Raji (cell line): Measurements from ENCODE around the gene PTP4A2.

ENCODE experiments used
- POLR2A ChIP-seq: IDR thresholded peaks from 2 replicates; pipeline ENCODE4 v1.6.1; 2011; ENCODE audit warnings: low read depth, low read length, control low read depth; ENCODE audit not compliant: insufficient read depth

Gene PTP4A2

GRCh38 chr1:31938184-31938975, at the start of gene PTP4A2:
Gene PTP4A2 (minus strand): TSS chr1:31938368. CDS start chr1:31919065, 19,303 bp downstream.
- TF ChIP-seq POLR2A, result peak; percentile 79

DNA sequence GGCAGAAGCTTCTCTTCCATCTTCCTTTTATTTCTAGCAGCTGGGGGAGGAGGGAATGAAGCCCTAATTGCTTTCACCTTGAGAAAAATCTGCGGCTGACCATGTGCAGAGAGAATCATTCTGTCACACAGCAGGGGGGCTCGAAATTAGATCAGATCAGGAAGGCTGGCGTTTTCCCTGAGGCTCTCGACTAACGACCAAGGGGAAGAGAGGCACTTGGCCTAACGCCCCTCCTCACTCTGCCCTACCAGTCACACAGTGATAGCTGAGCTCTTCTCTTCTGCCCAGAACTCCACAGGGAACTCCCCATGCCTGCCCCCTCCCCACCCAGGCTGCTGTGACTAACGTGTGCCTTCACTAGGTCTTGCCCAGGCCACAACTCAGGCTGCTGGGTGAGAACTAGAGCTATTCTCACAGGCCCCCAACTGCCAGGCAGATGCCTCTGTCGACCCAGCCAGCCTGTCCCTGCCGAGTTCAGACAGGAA, 49.0 kb upstream of the PTP4A2 start:
- TF ChIP-seq POLR2A, result no peak

GRCh38 chr1:31985430-31985829, 47.3 kb upstream of the PTP4A2 start:
- peak; percentile 27; the same call in 1 of the 2 replicates for TF ChIP-seq POLR2A

GRCh38 chr1:31984419-31985347, 46.5 kb upstream of the PTP4A2 start:
- TF ChIP-seq POLR2A, result peak; percentile 58; the same call in 1 of the 2 replicates

- no peak for TF ChIP-seq POLR2A
Measured at GRCh38 chr1:31981972-31982371, 43.8 kb upstream of the PTP4A2 start.

- no peak for TF ChIP-seq POLR2A
Measured at GRCh38 chr1:31981456-31981839, 43.3 kb upstream of the PTP4A2 start.

GRCh38 chr1:31980835-31981455, 42.8 kb upstream of the PTP4A2 start:
- TF ChIP-seq POLR2A, result no peak

DNA sequence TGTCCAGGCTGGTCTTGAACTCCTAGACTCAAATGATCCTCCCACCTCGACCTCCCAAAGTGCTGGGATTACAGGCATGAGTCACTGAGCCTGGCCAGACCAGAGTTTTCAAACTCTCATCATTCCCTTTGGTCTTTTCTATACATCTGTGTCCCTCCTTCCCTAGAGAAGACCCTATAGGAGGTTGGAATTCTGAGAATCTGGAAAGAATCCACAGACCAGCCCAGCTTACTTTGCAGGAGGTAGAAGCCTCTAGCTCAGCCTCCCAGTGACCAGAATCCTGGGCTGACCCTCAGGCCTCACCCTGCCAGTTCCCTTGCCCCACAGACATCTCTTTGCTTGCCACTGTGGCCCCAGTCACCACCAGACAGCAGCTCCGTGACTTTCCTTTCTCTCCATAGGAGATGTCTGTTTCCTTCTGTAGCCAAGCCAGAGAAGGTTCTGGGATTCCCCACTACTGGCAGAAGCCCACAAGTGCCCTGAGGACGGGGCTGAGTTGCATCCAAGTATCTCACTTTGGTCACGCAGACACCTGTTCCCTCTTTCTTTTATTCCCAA, 40.8 kb upstream of the PTP4A2 start:
- TF ChIP-seq POLR2A, result no peak

- TF ChIP-seq POLR2A, result no peak
Measured at GRCh38 chr1:31977385-31978131, 39.4 kb upstream of the PTP4A2 start.

- TF ChIP-seq POLR2A, result no peak
Measured at GRCh38 chr1:31976401-31976800, 38.2 kb upstream of the PTP4A2 start.

DNA sequence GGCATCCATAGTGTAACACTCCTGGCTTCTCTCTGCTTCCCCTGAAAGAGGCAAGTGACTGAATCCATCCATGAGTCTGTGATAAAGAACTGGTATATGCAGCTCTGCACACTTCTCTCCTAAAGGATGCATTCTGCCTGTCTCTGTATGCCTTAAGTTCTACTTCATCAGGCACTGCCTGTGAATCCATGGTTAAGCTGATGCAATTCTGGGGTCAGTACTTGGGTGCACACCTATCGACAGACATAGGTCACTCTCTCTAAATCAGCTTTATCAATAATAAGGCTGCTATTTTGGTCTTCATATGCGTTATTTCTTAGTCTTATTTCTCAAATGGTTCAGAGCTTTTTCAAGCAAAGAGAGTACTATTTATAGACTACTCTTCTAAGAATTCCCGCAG, 32.7 kb upstream of the PTP4A2 start:
- no peak for TF ChIP-seq POLR2A

GRCh38 chr1:31961536-31961935, 23.4 kb upstream of the PTP4A2 start:
- TF ChIP-seq POLR2A, result no peak

DNA sequence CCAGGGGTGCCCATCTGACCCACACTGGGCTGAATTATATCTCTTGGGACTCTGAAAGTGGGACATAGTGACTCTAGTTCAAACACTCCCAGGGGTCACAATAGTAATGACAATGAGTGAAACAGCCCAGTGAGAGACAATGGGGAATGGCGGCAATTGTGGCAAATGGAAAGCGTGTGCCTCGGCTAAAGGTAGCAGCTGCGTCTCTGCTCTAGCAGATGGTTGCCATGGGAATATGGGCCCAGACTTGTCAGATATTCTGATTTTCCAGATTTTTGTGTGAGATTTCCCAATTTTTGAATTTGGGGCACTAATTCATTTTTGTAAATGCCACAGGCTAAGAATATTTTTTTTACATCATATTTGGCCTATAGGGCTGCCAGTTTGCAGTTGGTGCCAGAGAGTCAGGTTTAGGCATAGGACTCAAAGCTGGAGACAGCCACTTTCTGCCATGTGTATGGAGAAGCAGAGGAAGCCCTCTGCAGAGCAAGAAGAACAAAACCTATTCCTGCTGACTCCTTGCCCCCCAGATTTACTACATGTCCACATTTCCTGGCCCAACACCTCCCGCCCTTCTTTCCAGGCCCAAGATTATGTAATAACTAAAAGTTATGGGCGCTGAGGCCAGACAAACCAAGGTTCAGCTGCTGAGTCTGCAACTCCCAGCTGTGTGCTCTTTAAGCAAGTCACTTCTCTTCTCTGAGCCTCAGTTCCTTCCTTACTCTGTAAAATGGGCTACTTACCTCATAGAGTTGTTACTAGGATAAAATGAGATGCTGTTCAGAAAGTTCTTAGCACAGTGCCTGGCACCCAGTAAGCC, 21.6 kb upstream of the PTP4A2 start:
- TF ChIP-seq POLR2A, result no peak

DNA sequence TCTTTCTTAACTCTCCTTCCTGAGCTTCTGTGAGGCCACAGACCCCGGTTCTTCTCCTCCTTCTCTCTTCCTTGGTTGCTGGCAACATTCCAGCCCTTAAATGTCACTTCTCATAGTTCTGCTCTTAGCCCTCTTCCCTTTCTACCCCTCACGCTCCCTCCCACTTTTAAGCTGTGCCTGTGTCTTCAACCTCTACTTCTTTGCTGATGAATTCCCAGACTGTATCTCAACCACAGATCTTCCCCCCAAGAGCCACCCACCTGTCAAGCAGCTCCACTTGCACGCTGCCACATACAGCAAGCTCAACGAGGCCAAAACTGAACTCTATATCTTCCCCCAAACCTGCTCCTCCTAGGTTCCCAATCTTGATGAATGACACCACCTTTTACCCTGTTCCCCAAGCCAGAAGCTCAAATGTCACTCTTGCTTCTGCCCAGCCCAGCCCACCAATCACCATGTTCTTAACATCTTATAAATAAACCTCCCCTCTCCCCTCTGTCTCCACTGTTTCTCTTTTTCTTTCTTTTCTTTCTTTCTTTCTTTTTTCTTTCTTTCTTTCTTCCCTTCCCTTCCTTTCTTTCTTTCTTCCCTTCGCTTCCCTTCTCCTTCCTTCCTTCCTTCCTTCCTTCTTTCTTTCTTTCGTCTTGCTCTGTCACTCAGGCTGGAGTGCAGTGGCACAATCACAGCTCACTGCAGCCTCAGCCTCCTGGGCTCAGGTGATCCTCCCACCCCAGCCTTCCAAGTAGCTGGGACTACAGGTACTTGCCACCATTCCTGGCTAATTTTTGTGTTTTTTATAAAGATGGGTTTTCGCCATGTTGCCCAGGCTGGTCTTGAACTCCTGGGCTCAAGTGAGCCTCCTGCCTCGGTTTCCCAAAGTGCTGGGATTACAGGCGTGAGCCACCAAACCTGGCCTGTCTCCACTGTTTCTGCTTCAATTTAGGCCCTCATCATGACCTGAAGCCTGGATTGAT, 19.8 kb upstream of the PTP4A2 start:
- no peak for TF ChIP-seq POLR2A
